ENCODE results near the gene PTPRC. TPM values are rescaled to one million over a fixed set of nuclear protein-coding genes. Genes with fewer than 3 reads are reported as not detected.
A peak's percentile ranks its signal among the peaks of the same experiment; 100 is the strongest.

PTPRC gene
- total RNA-seq, 1 experiment from 2014 or later = not detected

- DNase-seq (ENCODE audit: low read depth) = no peak
These were observed 117.6 kb downstream of the PTPRC start for GRCh38 chr1:198756470-198756869.

GRCh38 chr1:198761859-198762616 is 123.2 kb downstream of the PTPRC start:
- DNase-seq (ENCODE audit: low read depth) = no peak

- peak; percentile 40 for DNase-seq (ENCODE audit: low read depth)
These were observed 124.5 kb downstream of the PTPRC start for GRCh38 chr1:198763298-198763714.

- DNase-seq (ENCODE audit: low read depth) = no peak
These were observed 125.9 kb downstream of the PTPRC start for GRCh38 chr1:198764748-198765147.

GRCh38 chr1:198765416-198765815 is 126.6 kb downstream of the PTPRC start:
- DNase-seq (ENCODE audit: low read depth) = no peak

GRCh38 chr1:198771563-198772153 is 132.8 kb downstream of the PTPRC start:
- peak; percentile 42 for DNase-seq (ENCODE audit: low read depth)

GRCh38 chr1:198772626-198773025 is 133.8 kb downstream of the PTPRC start:
- no peak for DNase-seq (ENCODE audit: low read depth)

GRCh38 chr1:198773030-198773429 is 134.2 kb downstream of the PTPRC start:
- DNase-seq (ENCODE audit: low read depth) = no peak

GRCh38 chr1:198773523-198773922 is 134.7 kb downstream of the PTPRC start:
- no peak for DNase-seq (ENCODE audit: low read depth)

- DNase-seq (ENCODE audit: low read depth) = no peak
These were observed 135.6 kb downstream of the PTPRC start for GRCh38 chr1:198774421-198774820.

- DNase-seq (ENCODE audit: low read depth) = peak; percentile 57
These were observed 136.8 kb downstream of the PTPRC start for GRCh38 chr1:198775606-198776005.

GRCh38 chr1:198776602-198777029 is 137.8 kb downstream of the PTPRC start:
- DNase-seq (ENCODE audit: low read depth) = peak; percentile 91

- DNase-seq (ENCODE audit: low read depth) = peak; percentile 80
These were observed 139.2 kb downstream of the PTPRC start for GRCh38 chr1:198778049-198778448.

GRCh38 chr1:198780376-198780775 is 141.5 kb downstream of the PTPRC start:
- peak; percentile 22 for DNase-seq (ENCODE audit: low read depth)

- DNase-seq (ENCODE audit: low read depth) = peak; percentile 23
These were observed 149.8 kb downstream of the PTPRC start for GRCh38 chr1:198788561-198789064.

- no peak for DNase-seq (ENCODE audit: low read depth)
These were observed 154.9 kb downstream of the PTPRC start for GRCh38 chr1:198793714-198794113.

GRCh38 chr1:198794498-198794897 is 155.7 kb downstream of the PTPRC start:
- DNase-seq (ENCODE audit: low read depth) = no peak

- no peak for DNase-seq (ENCODE audit: low read depth)
These were observed 158.8 kb downstream of the PTPRC start for GRCh38 chr1:198797656-198798055.

- DNase-seq (ENCODE audit: low read depth) = no peak
These were observed 160.1 kb downstream of the PTPRC start for GRCh38 chr1:198798923-198799386.

GRCh38 chr1:198805498-198806151 is 166.8 kb downstream of the PTPRC start:
- no peak for DNase-seq (ENCODE audit: low read depth)

GRCh38 chr1:198806861-198807260 is 168.0 kb downstream of the PTPRC start:
- DNase-seq (ENCODE audit: low read depth) = no peak

All from Daoy (cell line).